ENCODE measurements around the gene RERE.

RERE gene

DNA sequence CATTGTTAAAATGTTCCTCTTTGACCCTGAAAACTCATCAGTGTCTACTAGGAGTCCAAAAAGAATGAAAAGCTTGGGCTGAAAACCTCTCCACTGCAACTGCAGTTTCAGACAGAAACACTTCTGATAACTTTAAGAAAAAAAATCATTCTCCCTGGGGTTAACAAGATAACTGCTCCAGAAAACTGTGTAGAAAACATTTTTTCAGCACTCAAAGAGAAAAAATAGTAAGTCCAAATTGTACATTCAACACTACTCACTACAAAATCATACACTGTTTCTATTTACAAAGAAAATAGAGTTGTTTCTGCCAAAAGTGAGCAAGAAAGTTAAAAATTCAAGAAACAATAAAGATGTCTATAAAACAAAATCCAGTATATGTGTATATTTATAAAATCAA lies 157.8 kb downstream of the RERE start:
- CTCF ChIA-PET = no interaction called here
- DNase-seq (ENCODE audit: extremely low spot score) = no peak
- POLR2A ChIA-PET = interaction anchor here (1.7 kb wide), 1 partner anchor 10 kb away, joined by 4 read pairs; no protein-coding TSS in a partner anchor
- TF ChIP-seq BHLHE40 (IDR thresholded peaks at IDR 0.05; ENCODE audit: borderline replicate concordance) (no peak), NFRKB (IDR thresholded peaks at IDR 0.05) (no peak), SP1 (IDR thresholded peaks at IDR 0.05) (no peak), HDGF (IDR thresholded peaks at IDR 0.05; ENCODE audit: borderline replicate concordance) (no peak), FOXA1 (IDR thresholded peaks at IDR 0.05) (no peak), FOXM1 (IDR thresholded peaks at IDR 0.05; ENCODE audit: borderline replicate concordance) (no peak), FOXK2 (IDR thresholded peaks at IDR 0.05) (no peak), SUZ12 (IDR thresholded peaks at IDR 0.05) (no peak)
- TF ChIP-seq, protein P1, sequence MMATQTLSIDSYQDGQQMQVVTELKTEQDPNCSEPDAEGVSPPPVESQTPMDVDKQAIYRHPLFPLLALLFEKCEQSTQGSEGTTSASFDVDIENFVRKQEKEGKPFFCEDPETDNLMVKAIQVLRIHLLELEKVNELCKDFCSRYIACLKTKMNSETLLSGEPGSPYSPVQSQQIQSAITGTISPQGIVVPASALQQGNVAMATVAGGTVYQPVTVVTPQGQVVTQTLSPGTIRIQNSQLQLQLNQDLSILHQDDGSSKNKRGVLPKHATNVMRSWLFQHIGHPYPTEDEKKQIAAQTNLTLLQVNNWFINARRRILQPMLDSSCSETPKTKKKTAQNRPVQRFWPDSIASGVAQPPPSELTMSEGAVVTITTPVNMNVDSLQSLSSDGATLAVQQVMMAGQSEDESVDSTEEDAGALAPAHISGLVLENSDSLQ (IDR thresholded peaks at IDR 0.05) = no peak

DNA sequence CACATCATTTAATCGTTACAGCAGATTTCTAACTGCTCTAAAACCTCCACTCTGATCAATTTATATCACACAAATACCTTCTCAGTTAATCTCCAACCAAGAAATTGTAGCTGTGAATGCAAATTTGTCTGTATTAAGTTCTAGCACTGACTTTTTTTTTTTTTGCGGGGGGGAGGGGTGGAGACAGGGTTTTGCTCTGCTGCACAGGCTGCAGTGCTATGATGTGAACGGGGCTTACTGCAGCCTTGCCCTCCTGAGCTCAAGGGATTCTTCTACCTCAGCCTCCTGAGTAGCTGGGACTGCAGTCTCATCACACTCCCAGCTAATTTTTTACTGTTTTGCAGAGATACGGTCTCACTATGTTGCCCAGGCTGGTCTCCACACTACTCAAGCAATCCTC lies 163.6 kb downstream of the RERE start:
- TF ChIP-seq NFRKB (IDR thresholded peaks at IDR 0.05) = no peak
- TF ChIP-seq BHLHE40 (IDR thresholded peaks at IDR 0.05; ENCODE audit: borderline replicate concordance) = no peak
- TF ChIP-seq L3MBTL2 (conservative IDR thresholded peaks at IDR 0.05) = no peak
- no peak for TF ChIP-seq FOXM1 (IDR thresholded peaks at IDR 0.05; ENCODE audit: borderline replicate concordance)
- TF ChIP-seq ZNF384 (IDR thresholded peaks at IDR 0.05) = no peak
- TF ChIP-seq FOXK2 (IDR thresholded peaks at IDR 0.05) = no peak
- no peak for TF ChIP-seq LEF1 (IDR thresholded peaks at IDR 0.05; ENCODE audit: borderline replicate concordance)
- TF ChIP-seq, protein P1 (IDR thresholded peaks at IDR 0.05) = no peak
- TF ChIP-seq HDGF (IDR thresholded peaks at IDR 0.05; ENCODE audit: borderline replicate concordance) = no peak
- no peak for TF ChIP-seq TARDBP (IDR thresholded peaks at IDR 0.05)
- no peak for TF ChIP-seq SUZ12 (IDR thresholded peaks at IDR 0.05)
- TF ChIP-seq FOXA1 (IDR thresholded peaks at IDR 0.05) = no peak
- no peak for TF ChIP-seq SP1 (IDR thresholded peaks at IDR 0.05)
- TF ChIP-seq CTBP1 (IDR thresholded peaks at IDR 0.05; ENCODE audit: borderline replicate concordance) = no peak
- no peak for TF ChIP-seq ARNT (IDR thresholded peaks at IDR 0.05)
- DNase-seq (ENCODE audit: extremely low spot score) = no peak
- ChIA-PET POLR2A (no interaction called here), CTCF (interaction anchor here (1.1 kb wide), 1 partner anchor 17 kb away, joined by 3 read pairs; no protein-coding TSS in a partner anchor)

DNA sequence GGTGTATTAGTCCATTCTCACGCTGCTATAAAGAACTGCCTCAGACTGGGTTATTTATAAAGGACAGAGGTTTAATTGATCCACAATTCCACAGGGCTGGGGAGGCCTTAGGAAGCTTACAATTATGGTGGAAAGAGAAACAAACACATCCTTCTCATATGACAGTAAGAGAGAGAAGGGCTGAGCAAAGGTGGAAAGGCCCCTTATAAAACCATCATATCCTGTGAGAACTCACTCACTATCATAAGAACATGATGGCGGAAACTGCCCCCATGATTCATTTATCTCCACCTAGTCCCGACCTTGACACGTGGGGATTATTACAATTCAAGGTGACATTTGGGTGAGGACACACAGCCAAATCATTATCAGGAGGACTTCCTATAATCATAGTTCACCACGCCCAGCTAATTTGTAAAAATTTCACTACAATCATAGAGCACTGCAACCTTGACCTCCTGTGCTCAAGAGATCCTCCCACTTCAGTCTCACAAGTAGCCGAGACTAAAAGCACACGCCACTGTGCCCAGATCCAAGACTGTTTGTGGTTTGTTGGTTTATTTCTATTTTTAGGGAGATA lies 164.9 kb downstream of the RERE start:
- POLR2A ChIA-PET = interaction anchor here (1.5 kb wide), 1 partner anchor 9 kb away, joined by 6 read pairs; no protein-coding TSS in a partner anchor
- CTCF ChIA-PET = interaction anchor here (0.7 kb wide), 1 partner anchor 196 kb away, joined by 3 read pairs; no protein-coding TSS in a partner anchor
- DNase-seq (ENCODE audit: extremely low spot score) = no peak
- TF ChIP-seq, protein P1 (IDR thresholded peaks at IDR 0.05) = 0 out of 2 replicates have a peak, but pooled peaks have one; percentile 26
- no peak for TF ChIP-seq TARDBP (IDR thresholded peaks at IDR 0.05)

DNA sequence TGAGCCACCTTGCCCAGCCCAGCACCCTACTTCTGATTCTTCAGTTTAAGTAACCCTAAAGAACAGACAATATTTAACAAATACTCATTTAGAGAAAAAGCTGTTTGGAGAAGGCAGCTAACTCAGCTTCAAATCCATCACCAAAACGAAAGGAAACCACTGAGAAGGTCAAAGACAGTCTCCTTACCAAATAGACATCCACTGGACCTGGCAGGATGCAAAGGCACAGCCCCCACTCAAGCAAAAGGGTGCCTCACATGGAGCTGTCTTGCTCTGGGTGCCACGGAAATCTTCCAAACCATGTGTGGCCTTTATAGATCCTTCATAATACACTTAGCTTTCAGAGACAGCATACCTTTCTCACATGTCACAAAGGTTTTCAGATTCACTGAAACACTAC lies 165.5 kb downstream of the RERE start:
- POLR2A ChIA-PET = interaction anchor here (1.5 kb wide), 1 partner anchor 8 kb away, joined by 6 read pairs; no protein-coding TSS in a partner anchor
- CTCF ChIA-PET = interaction anchor here (0.7 kb wide), 1 partner anchor 197 kb away, joined by 3 read pairs; no protein-coding TSS in a partner anchor

DNA sequence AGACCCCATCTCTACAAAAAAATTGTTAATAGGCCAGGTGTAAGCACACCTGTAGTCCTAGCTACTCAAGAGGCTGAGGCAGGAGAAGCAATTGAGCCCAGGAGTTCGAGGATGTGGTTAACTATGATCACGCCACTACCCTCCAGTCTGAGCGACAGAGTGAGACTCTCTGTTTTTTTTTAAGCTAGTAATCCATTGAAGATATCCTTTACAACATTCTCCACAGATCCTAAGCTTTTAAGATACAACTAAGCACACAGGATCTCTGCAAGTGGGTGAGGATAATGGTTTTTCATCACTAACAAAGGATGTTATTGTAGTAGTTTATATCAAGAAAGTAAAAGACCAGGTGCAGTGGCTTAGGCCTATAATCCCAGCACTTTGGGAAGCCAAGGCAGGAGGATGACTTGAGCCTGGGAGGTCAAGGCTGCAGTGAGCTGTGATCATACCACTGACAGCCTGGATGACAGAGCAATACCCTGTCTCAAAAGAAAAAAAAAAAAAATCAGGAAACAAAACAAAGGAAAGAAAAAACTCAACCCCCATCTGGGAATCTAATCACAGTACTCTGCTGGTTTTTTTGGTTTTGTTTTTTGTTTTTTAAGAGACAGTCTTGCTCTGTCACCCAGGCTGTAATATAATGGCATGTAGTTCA lies 166.1 kb downstream of the RERE start:
- TF ChIP-seq HDGF (IDR thresholded peaks at IDR 0.05; ENCODE audit: borderline replicate concordance) (no peak), BHLHE40 (IDR thresholded peaks at IDR 0.05; ENCODE audit: borderline replicate concordance) (no peak), NFRKB (IDR thresholded peaks at IDR 0.05) (no peak), FOXM1 (IDR thresholded peaks at IDR 0.05; ENCODE audit: borderline replicate concordance) (no peak), SUZ12 (IDR thresholded peaks at IDR 0.05) (no peak), FOXA1 (IDR thresholded peaks at IDR 0.05) (no peak), ELF4 (IDR thresholded peaks at IDR 0.05) (no peak), TARDBP (IDR thresholded peaks at IDR 0.05) (no peak), CTBP1 (IDR thresholded peaks at IDR 0.05; ENCODE audit: borderline replicate concordance) (no peak), SP1 (IDR thresholded peaks at IDR 0.05) (no peak), LEF1 (IDR thresholded peaks at IDR 0.05; ENCODE audit: borderline replicate concordance) (no peak), ARNT (IDR thresholded peaks at IDR 0.05) (no peak), ZNF384 (IDR thresholded peaks at IDR 0.05) (no peak), FOXK2 (IDR thresholded peaks at IDR 0.05) (no peak), L3MBTL2 (conservative IDR thresholded peaks at IDR 0.05) (no peak)
- TF ChIP-seq, protein P1 (IDR thresholded peaks at IDR 0.05) = no peak
- ChIA-PET POLR2A (no interaction called here), CTCF (no interaction called here)
- no peak for DNase-seq (ENCODE audit: extremely low spot score)

More for the DNA sequence above, 165.5 kb downstream of the RERE start:
- no peak for DNase-seq (ENCODE audit: extremely low spot score)
- TF ChIP-seq TARDBP (IDR thresholded peaks at IDR 0.05) (no peak), BHLHE40 (IDR thresholded peaks at IDR 0.05; ENCODE audit: borderline replicate concordance) (no peak), FOXM1 (IDR thresholded peaks at IDR 0.05; ENCODE audit: borderline replicate concordance) (no peak), CTBP1 (IDR thresholded peaks at IDR 0.05; ENCODE audit: borderline replicate concordance) (no peak), ZNF384 (IDR thresholded peaks at IDR 0.05) (no peak), FOXA1 (IDR thresholded peaks at IDR 0.05) (no peak), SP1 (IDR thresholded peaks at IDR 0.05) (no peak), ARNT (IDR thresholded peaks at IDR 0.05) (no peak), LEF1 (IDR thresholded peaks at IDR 0.05; ENCODE audit: borderline replicate concordance) (no peak), SUZ12 (IDR thresholded peaks at IDR 0.05) (no peak), ELF4 (IDR thresholded peaks at IDR 0.05) (no peak), NFRKB (IDR thresholded peaks at IDR 0.05) (no peak)
